Measurements from ENCODE around the gene VPS8.
A peak's percentile ranks its signal among the peaks of the same experiment; 100 is the strongest.

VPS8 gene

DNA sequence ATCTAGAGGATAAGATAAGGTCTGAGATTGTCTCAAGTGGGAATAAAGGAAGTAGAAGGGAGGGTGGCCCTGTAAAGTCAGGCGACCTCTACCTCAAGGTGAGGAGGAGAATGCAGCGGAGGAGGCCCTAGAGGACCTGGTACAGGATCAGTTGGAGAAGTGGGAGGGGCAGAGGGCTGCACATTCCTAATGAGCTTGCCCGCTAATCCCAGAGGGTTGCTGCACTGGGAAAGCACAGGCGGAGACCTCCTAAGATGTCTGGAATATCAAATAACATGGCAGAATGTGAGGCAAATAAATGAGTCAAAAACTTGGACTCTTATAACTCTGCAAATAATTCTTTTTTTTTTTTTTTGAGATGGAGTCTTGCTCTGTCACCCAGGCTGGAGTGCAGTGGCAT lies 30.2 kb upstream of the VPS8 start:
- no peak for DNase-seq (ENCODE audit: low spot score)

DNA sequence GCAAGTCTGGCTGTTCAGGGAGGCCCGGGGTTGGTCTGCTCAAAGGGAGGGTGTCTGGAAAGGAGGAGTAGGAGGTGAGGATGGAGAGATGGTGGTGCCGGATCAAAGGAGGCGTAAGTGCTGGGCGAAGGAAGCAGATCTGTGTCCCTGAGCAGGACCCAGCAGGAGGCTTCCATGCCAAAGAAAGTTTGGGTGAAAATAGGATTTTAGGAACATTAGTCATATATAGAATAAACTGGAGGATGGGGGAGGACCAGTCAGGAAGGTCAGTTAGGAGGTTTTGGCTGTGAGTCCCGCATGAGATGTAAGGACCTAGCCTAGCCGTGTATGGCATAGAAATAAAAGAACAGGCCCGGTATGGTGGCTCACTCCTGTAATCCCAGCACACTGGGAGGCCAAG lies 28.6 kb upstream of the VPS8 start:
- DNase-seq (ENCODE audit: low spot score), result no peak

DNA sequence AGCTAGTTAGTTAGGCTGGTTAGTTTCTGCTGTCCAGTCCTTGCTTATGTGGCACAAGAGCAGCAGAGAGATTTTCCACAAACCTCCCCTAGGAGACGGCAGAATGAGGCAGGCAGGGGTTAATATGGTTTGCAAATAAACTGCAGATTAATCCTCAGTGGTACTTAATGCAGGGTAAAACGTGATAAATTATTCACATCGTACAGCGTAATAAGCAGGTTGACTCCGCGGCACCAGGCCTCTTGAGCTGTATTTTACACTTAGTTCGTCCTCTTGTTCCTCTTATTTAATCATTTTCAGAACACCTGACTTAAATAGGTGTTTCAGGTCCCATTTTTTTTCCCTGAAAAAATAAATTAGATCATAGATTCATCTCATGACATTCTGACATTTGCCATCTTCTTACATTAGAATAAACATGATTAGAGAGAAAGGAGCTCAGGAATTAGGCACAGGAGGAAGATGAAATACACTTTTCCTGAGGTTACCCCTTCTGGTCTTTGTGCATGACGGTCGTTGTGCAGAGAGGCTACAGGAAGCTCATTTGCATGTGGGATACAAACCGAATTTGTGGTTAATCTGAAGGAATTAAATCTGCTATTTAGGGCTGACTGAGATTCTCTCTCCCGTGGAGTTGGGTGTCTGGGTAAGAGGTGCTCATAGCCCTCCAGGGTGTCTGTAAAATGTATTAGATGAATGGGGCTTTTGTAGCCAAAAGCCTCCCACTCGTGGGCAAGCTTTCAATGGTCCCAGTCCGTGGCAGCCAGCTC lies 27.1 kb upstream of the VPS8 start:
- no peak for DNase-seq (ENCODE audit: low spot score)

GRCh38 chr3:184785890-184786279 lies 26.1 kb upstream of the VPS8 start:
- DNase-seq (ENCODE audit: low spot score), result no peak

GRCh38 chr3:184786280-184786941 lies 25.6 kb upstream of the VPS8 start:
- DNase-seq (ENCODE audit: low spot score), result peak; percentile 40

- no peak for DNase-seq (ENCODE audit: low spot score)
Observed at GRCh38 chr3:184788751-184789150, 23.2 kb upstream of the VPS8 start.

DNA sequence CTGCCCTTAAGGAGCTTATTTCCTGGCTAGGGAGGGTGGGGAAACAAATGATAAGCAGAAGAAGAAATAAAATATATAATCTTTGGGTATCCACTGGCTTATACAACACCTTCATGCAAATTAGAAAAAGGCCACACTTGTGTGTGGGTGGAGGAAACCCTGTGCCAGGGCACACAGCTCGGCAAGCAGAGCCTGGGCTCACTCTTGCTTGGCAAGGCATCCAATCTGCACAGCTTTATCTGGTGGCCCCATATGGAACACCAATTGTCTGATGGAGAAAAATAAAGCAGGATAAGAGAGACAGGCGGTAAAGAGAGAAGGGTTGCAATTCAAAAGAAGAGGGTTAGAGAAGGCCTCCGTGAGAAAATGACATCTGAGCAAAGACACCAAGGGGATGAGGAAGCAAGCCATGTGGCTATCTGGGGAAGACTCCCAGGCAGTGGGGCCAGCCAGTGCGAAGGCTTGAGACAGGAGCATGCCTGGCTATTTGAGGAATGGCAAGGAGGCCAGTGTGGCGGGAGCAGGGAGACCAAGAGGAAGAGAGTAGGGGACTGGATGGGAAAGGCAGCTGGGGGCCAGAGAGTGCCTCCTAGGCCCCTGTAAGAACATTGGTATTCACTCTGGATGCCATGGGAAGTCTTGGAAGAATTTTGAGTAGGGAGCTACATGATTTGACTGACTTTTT lies 22.5 kb upstream of the VPS8 start:
- DNase-seq (ENCODE audit: low spot score), result no peak

- no peak for DNase-seq (ENCODE audit: low spot score)
Observed at GRCh38 chr3:184791171-184791570, 20.8 kb upstream of the VPS8 start.

DNA sequence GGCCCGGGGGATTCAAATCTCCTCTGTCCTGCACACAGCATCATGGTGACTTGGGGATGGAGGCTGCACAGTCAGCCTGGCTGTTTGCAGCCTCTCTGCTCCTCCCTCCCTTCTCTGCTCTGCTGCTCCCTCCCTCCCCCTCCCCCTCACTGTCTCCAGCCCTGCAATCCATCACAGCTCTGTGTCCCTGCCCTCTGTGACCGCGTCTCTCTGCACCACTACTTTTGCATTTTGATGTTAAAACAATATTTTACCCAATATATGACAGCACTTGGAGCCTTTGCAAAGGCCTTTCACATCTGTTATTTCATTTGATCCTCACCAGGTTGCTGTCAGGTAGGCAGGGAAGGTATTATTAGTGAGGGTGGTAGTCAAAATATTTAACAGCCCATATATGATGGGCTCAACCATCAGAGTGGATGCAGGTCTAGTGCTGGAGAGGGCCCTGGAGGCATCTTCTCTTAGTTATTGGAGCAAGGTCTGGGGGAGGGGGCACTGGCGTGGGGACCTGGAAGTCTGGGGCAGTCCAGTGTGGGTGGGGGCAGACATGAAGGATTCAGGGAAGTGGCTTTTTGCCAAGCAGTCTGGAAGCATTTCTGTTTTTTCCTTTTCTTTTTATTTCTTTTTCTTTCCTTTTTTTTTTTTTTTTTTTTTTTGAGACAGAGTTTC lies 16.3 kb upstream of the VPS8 start:
- DNase-seq (ENCODE audit: low spot score), result no peak

- DNase-seq (ENCODE audit: low spot score), result no peak
Observed at GRCh38 chr3:184796551-184796950, 15.4 kb upstream of the VPS8 start.

GRCh38 chr3:184796954-184797353 lies 15.0 kb upstream of the VPS8 start:
- no peak for DNase-seq (ENCODE audit: low spot score)

- no peak for DNase-seq (ENCODE audit: low spot score)
Observed at GRCh38 chr3:184798120-184798519, 13.8 kb upstream of the VPS8 start.

GRCh38 chr3:184800349-184800930 lies 11.5 kb upstream of the VPS8 start:
- DNase-seq (ENCODE audit: low spot score), result no peak

- DNase-seq (ENCODE audit: low spot score), result no peak
Observed at GRCh38 chr3:184801241-184801785, 10.7 kb upstream of the VPS8 start.

DNA sequence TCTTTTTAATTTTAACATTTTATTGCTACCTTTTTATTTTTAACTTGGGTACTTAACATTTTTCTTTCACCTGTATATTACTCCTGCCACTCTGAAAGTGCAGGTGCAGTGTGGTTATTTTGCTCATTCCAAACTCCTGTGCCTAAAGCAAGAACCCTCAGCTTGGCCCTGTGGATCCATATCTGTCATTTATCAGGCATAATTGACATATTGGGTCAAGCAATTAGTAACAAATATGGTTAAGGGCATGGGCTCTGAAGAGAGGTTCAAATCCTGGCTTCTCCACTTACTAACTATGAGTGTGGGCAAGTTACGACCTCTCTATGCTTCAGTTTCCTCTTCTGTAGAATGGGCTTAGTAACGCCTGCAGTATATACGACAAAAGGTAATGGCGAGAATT lies 9.8 kb upstream of the VPS8 start:
- DNase-seq (ENCODE audit: low spot score), result no peak

DNA sequence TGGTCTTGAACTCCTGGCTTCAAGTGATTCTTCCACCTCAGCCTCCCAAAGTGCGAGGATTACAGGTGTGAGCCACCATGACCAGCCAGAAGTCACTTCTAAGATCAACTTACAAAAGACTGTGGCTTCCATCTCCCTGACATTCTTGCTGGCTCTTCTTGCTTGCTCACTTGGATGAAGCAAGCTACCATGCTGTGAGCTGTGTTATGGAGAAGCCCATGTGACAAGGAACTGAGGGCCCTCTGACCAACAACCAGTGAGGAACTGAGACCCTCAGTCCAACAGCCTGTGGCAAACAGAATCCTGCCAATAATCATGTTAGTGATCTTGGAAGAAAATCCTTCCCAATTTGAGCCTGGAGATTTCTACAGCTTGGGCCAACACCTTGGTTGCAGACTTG lies 7.2 kb upstream of the VPS8 start:
- DNase-seq (ENCODE audit: low spot score), result no peak

DNA sequence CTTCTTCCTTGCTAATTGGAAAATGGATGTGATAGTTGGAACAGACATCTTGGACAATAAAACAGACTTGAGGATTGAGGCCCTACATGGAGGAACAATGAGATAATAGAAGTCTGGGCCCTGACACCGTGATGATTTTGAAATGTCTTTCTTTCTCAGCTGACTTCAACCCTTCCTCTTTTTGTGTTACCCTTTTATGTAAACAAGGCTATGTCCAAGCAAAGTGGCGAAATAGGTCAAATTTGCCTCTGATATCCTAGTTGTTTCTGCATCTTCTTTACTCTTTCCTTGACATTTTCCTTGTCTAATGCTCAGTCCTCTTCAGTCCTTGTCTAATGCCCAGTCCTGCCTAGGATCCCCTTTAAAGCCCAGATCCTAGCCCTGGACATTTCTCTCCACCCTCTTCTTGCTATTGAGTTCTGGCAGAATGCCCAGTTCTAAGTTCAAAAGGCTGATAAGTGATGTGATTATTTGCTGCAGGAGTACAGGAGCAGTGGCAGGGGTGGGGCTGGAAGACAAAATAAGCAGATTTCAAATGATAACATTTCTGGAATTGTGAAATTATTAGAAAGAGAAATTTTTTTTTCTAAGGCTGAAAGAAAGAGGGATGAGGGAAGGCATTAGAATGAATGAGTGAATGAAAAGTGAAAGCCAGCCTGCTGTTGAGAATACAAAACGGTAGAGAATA lies 6.5 kb upstream of the VPS8 start:
- DNase-seq (ENCODE audit: low spot score), result no peak

GRCh38 chr3:184806567-184807271 lies 5.2 kb upstream of the VPS8 start:
- no peak for DNase-seq (ENCODE audit: low spot score)

- DNase-seq (ENCODE audit: low spot score), result no peak
Observed at GRCh38 chr3:184807549-184807948, 4.4 kb upstream of the VPS8 start.

- DNase-seq (ENCODE audit: low spot score), result no peak
Observed at GRCh38 chr3:184808021-184808420, 3.9 kb upstream of the VPS8 start.

GRCh38 chr3:184810146-184810545 lies 1.8 kb upstream of the VPS8 start:
- no peak for DNase-seq (ENCODE audit: low spot score)

Measured in germinal center (tissue), 1 donor.